K562 (cell line): ENCODE results near the gene CENPN. TPM values are rescaled to one million over a fixed set of nuclear protein-coding genes. Genes with fewer than 3 reads are reported as not detected.

ENCODE experiments used
- C11orf30 ChIP-seq: fragments of 450-650 bp; IDR thresholded peaks from 2 replicates; pipeline ENCODE4 v1.6.1; 2016; ENCODE audit warnings: low read depth, mild to moderate bottlenecking
- CEBPB ChIP-seq: fragments of 450-650 bp; IDR thresholded peaks from 2 replicates; pipeline ENCODE4 v1.6.1; 2016; ENCODE audit warnings: missing genetic modification characterization, missing compliant biosample characterization
- COPS2 ChIP-seq: fragments of 450-650 bp; conservative IDR thresholded peaks from 2 replicates; pipeline ENCODE4 v1.6.1; 2016; ENCODE audit warnings: mild to moderate bottlenecking, moderate library complexity
- FOXA1 ChIP-seq: fragments of 450-650 bp; IDR thresholded peaks from 2 replicates; pipeline ENCODE4 v1.6.1; 2016; ENCODE audit warnings: mild to moderate bottlenecking, borderline replicate concordance
- JUNB ChIP-seq: fragments of 450-650 bp; formaldehyde crosslinking; conservative IDR thresholded peaks from 2 replicates; pipeline ENCODE4 v1.4.0; 2020; ENCODE audit warnings: mild to moderate bottlenecking
- NONO ChIP-seq, 2 experiments: fragments of 200-400 bp in 1 of 2; fragments of 450-650 bp in 1 of 2; formaldehyde crosslinking in 1 of 2; IDR thresholded peaks; 2 replicates each; pipeline ENCODE4 v1.6.1; 2017; ENCODE audit warnings: low read depth in 2 of 2, mild to moderate bottlenecking in 2 of 2, moderate library complexity in 2 of 2, low read length in 1 of 2
- PHF21A ChIP-seq: fragments of 450-650 bp; IDR thresholded peaks from 2 replicates; pipeline ENCODE4 v1.6.1; 2017; ENCODE audit warnings: low read depth, borderline replicate concordance
- XRCC5 ChIP-seq: fragments of 200-400 bp; formaldehyde crosslinking; IDR thresholded peaks from 2 replicates; pipeline ENCODE4 v1.6.1; 2017; ENCODE audit warnings: low read depth, mild to moderate bottlenecking, low read length
- polyA plus RNA-seq, 8 experiments: library from polyadenylated mRNA; depleted of rRNA in 4 of 8; stranded (reverse) in 5 of 8; unstranded in 3 of 8; fragments of >200 nt; fragmentation: Nextera tagmentation in 2 of 8; fragmentation: Illumina TruSeq in 1 of 8; extraction: Ambion mirVana in 2 of 8; extraction: Trizol in 1 of 8; gene quantifications; 2 replicates each; pipeline versions ENCODE4 v1.2.1 to v1.2.3, GENCODE V29; 2011 to 2014; ENCODE audit warnings: inconsistent platforms in 1 of 8, missing spikeins in 1 of 8
- total RNA-seq, 7 experiments: library from RNA; depleted of rRNA in 6 of 7; stranded (reverse); fragments of >200 nt in 6 of 7; fragmentation: Illumina TruSeq in 2 of 7; extraction: Trizol in 2 of 7; gene quantifications; 2 replicates each; pipeline versions ENCODE4 v1.2.1 to v1.2.3, GENCODE V29; 2011 to 2021; ENCODE audit warnings: low replicate concordance in 1 of 7
- TF ChIP-seq, protein P1 (sequence below): IDR thresholded peaks from 2 replicates; pipeline ENCODE4 v1.6.1; 2011; ENCODE audit not compliant: insufficient read length; ENCODE audit errors: extremely low read depth
- TF ChIP-seq, protein P2 (sequence below): IDR thresholded peaks from 2 replicates; pipeline ENCODE4 v1.6.1; 2014; ENCODE audit warnings: antibody characterized with exemption
- TF ChIP-seq, protein P3 (sequence below): sonication (generic); formaldehyde crosslinking; IDR thresholded peaks from 2 replicates; pipeline ENCODE4 v1.8.1; 2023; ENCODE audit warnings: missing genetic modification reagents, mild to moderate bottlenecking, borderline replicate concordance
- TF ChIP-seq, protein P4 (sequence below): sonication (generic); formaldehyde crosslinking; IDR thresholded peaks from 2 replicates; pipeline ENCODE4 v1.8.1; 2023; ENCODE audit warnings: mild to moderate bottlenecking, missing genetic modification reagents, moderate library complexity
- TF ChIP-seq, protein P5 (sequence below), 2 experiments: fragments of 450-650 bp; IDR thresholded peaks; 2 replicates each; pipeline ENCODE4 v1.6.1; 2018; ENCODE audit warnings: mild to moderate bottlenecking in 2 of 2, low read depth in 1 of 2; ENCODE audit not compliant: partially characterized antibody in 2 of 2

Gene CENPN
- total and polyA plus RNA-seq, 9 of the 15 experiments (the other 6 are each of a cell fraction or from before 2014, with no cell fraction given), result 92.3 to 384 (median 140) TPM

DNA sequence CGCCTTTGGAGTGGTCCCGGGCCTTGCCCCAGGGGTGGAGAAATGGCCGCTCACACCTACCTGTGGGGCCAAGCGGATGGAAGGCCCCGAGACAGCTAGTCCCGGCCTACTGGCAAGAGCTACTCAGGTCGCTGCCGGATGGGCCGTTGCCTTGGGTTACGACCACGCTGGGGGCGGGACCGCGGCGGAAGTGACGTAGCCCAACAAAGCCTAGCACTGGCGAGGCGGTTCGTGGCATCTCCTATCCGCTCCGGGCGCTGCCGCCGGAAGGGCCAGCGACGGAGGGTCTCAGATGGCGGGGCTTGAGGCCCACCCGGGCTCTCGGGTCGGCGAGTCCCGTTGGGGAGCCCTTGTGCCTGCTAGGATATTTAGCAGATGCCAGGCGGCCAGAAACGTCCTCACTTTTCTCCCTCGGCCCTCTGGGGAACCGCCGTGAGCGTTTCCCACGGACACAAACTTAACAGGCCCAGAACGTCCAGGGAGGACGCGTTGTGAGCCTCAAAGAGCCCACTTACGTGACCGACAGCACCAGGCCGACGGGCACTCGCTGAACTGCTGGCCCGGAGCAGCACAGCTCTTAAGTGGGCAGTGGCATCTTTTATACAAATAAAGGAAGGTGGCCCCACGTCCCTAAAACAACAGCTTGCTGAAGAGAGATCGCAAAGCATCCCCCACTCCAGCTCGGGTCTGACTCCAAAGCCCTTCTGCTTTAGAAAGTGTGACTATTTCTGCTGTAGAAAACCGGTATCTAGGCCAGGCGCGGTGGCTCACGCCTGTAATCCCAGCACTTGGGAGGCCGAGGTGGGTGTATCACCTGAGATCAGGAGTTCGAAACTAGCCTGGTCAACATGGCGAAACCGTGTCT, 70.3 kb downstream of the CENPN start, which contains the start of gene C16orf46 (continued):
- TF ChIP-seq XRCC5 (no peak), C11orf30 (peak; percentile 83; the same call in 1 of the 2 replicates), CEBPB (tag) (no peak), JUNB (CRISPR knock-in tag) (0 out of 2 replicates have a peak, but pooled peaks have one; percentile 2), PHF21A (no peak), NONO (IDR thresholded peaks at IDR 0.05; ENCODE audit: low read depth in 2 of 2, low read length in 1 of 2) (peak in 1 of 2 experiments; percentile 23; a peak in 1 of 4 replicates), FOXA1 (no peak), COPS2 (no peak)
- TF ChIP-seq, protein P1, sequence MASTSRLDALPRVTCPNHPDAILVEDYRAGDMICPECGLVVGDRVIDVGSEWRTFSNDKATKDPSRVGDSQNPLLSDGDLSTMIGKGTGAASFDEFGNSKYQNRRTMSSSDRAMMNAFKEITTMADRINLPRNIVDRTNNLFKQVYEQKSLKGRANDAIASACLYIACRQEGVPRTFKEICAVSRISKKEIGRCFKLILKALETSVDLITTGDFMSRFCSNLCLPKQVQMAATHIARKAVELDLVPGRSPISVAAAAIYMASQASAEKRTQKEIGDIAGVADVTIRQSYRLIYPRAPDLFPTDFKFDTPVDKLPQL, result no peak
- TF ChIP-seq, protein P2, sequence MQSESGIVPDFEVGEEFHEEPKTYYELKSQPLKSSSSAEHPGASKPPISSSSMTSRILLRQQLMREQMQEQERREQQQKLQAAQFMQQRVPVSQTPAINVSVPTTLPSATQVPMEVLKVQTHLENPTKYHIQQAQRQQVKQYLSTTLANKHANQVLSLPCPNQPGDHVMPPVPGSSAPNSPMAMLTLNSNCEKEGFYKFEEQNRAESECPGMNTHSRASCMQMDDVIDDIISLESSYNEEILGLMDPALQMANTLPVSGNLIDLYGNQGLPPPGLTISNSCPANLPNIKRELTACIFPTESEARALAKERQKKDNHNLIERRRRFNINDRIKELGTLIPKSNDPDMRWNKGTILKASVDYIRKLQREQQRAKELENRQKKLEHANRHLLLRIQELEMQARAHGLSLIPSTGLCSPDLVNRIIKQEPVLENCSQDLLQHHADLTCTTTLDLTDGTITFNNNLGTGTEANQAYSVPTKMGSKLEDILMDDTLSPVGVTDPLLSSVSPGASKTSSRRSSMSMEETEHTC, result no peak
- TF ChIP-seq, protein P3, sequence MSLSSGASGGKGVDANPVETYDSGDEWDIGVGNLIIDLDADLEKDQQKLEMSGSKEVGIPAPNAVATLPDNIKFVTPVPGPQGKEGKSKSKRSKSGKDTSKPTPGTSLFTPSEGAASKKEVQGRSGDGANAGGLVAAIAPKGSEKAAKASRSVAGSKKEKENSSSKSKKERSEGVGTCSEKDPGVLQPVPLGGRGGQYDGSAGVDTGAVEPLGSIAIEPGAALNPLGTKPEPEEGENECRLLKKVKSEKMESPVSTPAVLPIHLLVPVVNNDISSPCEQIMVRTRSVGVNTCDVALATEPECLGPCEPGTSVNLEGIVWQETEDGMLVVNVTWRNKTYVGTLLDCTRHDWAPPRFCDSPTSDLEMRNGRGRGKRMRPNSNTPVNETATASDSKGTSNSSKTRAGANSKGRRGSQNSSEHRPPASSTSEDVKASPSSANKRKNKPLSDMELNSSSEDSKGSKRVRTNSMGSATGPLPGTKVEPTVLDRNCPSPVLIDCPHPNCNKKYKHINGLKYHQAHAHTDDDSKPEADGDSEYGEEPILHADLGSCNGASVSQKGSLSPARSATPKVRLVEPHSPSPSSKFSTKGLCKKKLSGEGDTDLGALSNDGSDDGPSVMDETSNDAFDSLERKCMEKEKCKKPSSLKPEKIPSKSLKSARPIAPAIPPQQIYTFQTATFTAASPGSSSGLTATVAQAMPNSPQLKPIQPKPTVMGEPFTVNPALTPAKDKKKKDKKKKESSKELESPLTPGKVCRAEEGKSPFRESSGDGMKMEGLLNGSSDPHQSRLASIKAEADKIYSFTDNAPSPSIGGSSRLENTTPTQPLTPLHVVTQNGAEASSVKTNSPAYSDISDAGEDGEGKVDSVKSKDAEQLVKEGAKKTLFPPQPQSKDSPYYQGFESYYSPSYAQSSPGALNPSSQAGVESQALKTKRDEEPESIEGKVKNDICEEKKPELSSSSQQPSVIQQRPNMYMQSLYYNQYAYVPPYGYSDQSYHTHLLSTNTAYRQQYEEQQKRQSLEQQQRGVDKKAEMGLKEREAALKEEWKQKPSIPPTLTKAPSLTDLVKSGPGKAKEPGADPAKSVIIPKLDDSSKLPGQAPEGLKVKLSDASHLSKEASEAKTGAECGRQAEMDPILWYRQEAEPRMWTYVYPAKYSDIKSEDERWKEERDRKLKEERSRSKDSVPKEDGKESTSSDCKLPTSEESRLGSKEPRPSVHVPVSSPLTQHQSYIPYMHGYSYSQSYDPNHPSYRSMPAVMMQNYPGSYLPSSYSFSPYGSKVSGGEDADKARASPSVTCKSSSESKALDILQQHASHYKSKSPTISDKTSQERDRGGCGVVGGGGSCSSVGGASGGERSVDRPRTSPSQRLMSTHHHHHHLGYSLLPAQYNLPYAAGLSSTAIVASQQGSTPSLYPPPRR, result no peak
- TF ChIP-seq, protein P4, sequence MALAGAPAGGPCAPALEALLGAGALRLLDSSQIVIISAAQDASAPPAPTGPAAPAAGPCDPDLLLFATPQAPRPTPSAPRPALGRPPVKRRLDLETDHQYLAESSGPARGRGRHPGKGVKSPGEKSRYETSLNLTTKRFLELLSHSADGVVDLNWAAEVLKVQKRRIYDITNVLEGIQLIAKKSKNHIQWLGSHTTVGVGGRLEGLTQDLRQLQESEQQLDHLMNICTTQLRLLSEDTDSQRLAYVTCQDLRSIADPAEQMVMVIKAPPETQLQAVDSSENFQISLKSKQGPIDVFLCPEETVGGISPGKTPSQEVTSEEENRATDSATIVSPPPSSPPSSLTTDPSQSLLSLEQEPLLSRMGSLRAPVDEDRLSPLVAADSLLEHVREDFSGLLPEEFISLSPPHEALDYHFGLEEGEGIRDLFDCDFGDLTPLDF (CRISPR knock-in tag), result no peak
- TF ChIP-seq, protein P5, sequence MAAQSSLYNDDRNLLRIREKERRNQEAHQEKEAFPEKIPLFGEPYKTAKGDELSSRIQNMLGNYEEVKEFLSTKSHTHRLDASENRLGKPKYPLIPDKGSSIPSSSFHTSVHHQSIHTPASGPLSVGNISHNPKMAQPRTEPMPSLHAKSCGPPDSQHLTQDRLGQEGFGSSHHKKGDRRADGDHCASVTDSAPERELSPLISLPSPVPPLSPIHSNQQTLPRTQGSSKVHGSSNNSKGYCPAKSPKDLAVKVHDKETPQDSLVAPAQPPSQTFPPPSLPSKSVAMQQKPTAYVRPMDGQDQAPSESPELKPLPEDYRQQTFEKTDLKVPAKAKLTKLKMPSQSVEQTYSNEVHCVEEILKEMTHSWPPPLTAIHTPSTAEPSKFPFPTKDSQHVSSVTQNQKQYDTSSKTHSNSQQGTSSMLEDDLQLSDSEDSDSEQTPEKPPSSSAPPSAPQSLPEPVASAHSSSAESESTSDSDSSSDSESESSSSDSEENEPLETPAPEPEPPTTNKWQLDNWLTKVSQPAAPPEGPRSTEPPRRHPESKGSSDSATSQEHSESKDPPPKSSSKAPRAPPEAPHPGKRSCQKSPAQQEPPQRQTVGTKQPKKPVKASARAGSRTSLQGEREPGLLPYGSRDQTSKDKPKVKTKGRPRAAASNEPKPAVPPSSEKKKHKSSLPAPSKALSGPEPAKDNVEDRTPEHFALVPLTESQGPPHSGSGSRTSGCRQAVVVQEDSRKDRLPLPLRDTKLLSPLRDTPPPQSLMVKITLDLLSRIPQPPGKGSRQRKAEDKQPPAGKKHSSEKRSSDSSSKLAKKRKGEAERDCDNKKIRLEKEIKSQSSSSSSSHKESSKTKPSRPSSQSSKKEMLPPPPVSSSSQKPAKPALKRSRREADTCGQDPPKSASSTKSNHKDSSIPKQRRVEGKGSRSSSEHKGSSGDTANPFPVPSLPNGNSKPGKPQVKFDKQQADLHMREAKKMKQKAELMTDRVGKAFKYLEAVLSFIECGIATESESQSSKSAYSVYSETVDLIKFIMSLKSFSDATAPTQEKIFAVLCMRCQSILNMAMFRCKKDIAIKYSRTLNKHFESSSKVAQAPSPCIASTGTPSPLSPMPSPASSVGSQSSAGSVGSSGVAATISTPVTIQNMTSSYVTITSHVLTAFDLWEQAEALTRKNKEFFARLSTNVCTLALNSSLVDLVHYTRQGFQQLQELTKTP (IDR thresholded peaks at IDR 0.05; ENCODE audit: low read depth in 1 of 2, partially characterized antibody in 2 of 2), result peak in 1 of 2 experiments; percentile 18
